WTC11 (cell line): ENCODE measurements around the gene C9orf153. TPM values are rescaled to one million over a fixed set of nuclear protein-coding genes. Genes with fewer than 3 reads are reported as not detected.

Experiments used
- ATAC-seq: fragments of 200-7000 bp; cut with Tn5 transposase; 2 replicates; pipeline ENCODE4 v1.10.0; 2021; ENCODE audit warnings: mild to moderate bottlenecking, moderate library complexity
- CTCF ChIA-PET: fragments of 300-600 bp; sonication (Branson Sonifier 250); formaldehyde crosslinking; loops from one replicate; lab custom pipeline; 2021; ENCODE audit warnings: antibody characterized with exemption; lab: Charles Lee
- POLR2A ChIA-PET: fragments of 350-600 bp; sonication (Branson Sonifier 250); formaldehyde crosslinking; loops from one replicate; lab custom pipeline; 2021; ENCODE audit warnings: antibody characterized with exemption; lab: Charles Lee
- DNase-seq: peaks from one replicate; pipeline ENCODE4 v3.0.0; 2021; ENCODE audit warnings: low spot score
- H3K27ac Mint-ChIP-seq: 2 replicates; pipeline ENCODE4 v1.8.0; 2021; ENCODE audit warnings: mixed read lengths
- H3K27me3 Mint-ChIP-seq: 2 replicates; pipeline ENCODE4 v1.8.0; 2021; ENCODE audit warnings: low read depth, mild to moderate bottlenecking, moderate library complexity, mixed read lengths
- H3K36me3 Mint-ChIP-seq: 2 replicates; pipeline ENCODE4 v1.8.0; 2021; ENCODE audit warnings: mixed read lengths
- H3K4me1 Mint-ChIP-seq: 2 replicates; pipeline ENCODE4 v1.8.0; 2022; ENCODE audit warnings: mixed read lengths
- H3K4me3 Mint-ChIP-seq: 2 replicates; pipeline ENCODE4 v1.8.0; 2021; ENCODE audit warnings: mild to moderate bottlenecking, moderate library complexity, mixed read lengths
- H3K9me3 Mint-ChIP-seq: 2 replicates; pipeline ENCODE4 v1.8.0; 2021; ENCODE audit warnings: mixed read lengths
- CREB1 ChIP-seq: sonication (generic); formaldehyde crosslinking; IDR thresholded peaks from 2 replicates; pipeline ENCODE4 v1.8.0; 2023; ENCODE audit warnings: mild to moderate bottlenecking, missing genetic modification reagents
- ETV6 ChIP-seq: sonication (generic); formaldehyde crosslinking; IDR thresholded peaks from 2 replicates; pipeline ENCODE4 v1.8.1; 2022; ENCODE audit warnings: mild to moderate bottlenecking, missing genetic modification reagents
- GTF2I ChIP-seq: fragments of 250-450 bp; sonication (Bioruptor Pico); conservative IDR thresholded peaks from 2 replicates; pipeline ENCODE4 v1.4.0; 2021; ENCODE audit warnings: mild to moderate bottlenecking
- NFYB ChIP-seq: sonication (generic); formaldehyde crosslinking; conservative IDR thresholded peaks from 2 replicates; pipeline ENCODE4 v1.8.0; 2022; ENCODE audit warnings: low read depth, missing genetic modification reagents
- RELA ChIP-seq: sonication (generic); formaldehyde crosslinking; IDR thresholded peaks from 2 replicates; pipeline ENCODE4 v1.8.1; 2022; ENCODE audit warnings: missing genetic modification reagents, mild to moderate bottlenecking, borderline replicate concordance
- SMAD4 ChIP-seq: sonication (generic); formaldehyde crosslinking; IDR thresholded peaks from 2 replicates; pipeline ENCODE4 v1.8.0; 2022; ENCODE audit warnings: mild to moderate bottlenecking, missing genetic modification reagents
- TEAD4 ChIP-seq: sonication (generic); formaldehyde crosslinking; IDR thresholded peaks from 2 replicates; pipeline ENCODE4 v1.8.0; 2022; ENCODE audit warnings: mild to moderate bottlenecking, missing genetic modification reagents
- total RNA-seq: library from RNA; stranded (reverse); gene quantifications from 3 replicates; pipeline ENCODE4 v1.2.3, GENCODE V29; 2021
- TF ChIP-seq, protein P1 (sequence below): sonication (generic); formaldehyde crosslinking; IDR thresholded peaks from 2 replicates; pipeline ENCODE4 v1.8.1; 2023; ENCODE audit warnings: mild to moderate bottlenecking, missing genetic modification reagents, moderate library complexity
- TF ChIP-seq, protein P2 (sequence below): fragments of 200-600 bp; IDR thresholded peaks from 2 replicates; pipeline ENCODE4 v1.8.0; 2022; ENCODE audit warnings: antibody characterized with exemption
- TF ChIP-seq, protein P3 (sequence below): sonication (generic); formaldehyde crosslinking; IDR thresholded peaks from 2 replicates; pipeline ENCODE4 v1.8.1; 2023; ENCODE audit warnings: mild to moderate bottlenecking, missing genetic modification reagents, borderline replicate concordance

The C9orf153 gene
- total RNA-seq, 1 experiment from 2014 or later = not detected

DNA sequence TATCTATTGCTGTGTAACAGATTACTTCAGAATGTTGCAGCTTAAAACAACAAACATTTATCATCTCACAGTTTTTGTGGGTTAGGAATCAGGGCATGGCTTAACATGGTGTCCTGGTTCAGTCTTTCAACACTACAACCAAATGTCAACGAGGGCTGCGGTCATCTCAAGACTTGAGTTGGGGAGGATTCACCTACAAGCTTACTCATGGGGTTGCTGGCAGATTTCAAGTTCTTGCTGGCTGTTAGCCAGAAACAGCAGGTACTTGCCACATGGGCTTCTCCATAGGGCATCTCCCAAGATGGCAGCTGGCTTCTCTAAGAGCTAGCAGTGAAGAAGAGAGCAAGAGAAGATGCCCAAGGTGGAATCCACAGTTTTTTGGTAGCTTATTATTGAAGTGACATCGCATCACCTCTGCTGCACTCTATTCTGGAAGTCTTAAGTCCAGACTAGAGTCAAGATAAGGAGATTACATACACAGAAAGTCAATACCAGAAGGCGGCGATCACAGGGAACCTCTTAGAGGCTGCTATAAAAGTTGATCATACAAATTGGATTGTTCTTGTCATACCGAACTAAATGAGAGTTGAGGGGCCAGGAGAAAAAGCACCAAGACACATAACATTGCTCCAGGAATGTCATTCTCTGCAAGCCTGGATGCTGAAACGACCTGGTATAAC lies 42.2 kb downstream of the C9orf153 start:
- no peak for TF ChIP-seq NFYB (CRISPR knock-in tag)
- TF ChIP-seq GTF2I (CRISPR knock-in tag) = no peak
- TF ChIP-seq, protein P1, sequence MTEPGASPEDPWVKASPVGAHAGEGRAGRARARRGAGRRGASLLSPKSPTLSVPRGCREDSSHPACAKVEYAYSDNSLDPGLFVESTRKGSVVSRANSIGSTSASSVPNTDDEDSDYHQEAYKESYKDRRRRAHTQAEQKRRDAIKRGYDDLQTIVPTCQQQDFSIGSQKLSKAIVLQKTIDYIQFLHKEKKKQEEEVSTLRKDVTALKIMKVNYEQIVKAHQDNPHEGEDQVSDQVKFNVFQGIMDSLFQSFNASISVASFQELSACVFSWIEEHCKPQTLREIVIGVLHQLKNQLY (CRISPR knock-in tag) = no peak
- TF ChIP-seq SMAD4 (CRISPR knock-in tag) = no peak
- no peak for TF ChIP-seq ETV6 (CRISPR knock-in tag)
- TF ChIP-seq, protein P2, sequence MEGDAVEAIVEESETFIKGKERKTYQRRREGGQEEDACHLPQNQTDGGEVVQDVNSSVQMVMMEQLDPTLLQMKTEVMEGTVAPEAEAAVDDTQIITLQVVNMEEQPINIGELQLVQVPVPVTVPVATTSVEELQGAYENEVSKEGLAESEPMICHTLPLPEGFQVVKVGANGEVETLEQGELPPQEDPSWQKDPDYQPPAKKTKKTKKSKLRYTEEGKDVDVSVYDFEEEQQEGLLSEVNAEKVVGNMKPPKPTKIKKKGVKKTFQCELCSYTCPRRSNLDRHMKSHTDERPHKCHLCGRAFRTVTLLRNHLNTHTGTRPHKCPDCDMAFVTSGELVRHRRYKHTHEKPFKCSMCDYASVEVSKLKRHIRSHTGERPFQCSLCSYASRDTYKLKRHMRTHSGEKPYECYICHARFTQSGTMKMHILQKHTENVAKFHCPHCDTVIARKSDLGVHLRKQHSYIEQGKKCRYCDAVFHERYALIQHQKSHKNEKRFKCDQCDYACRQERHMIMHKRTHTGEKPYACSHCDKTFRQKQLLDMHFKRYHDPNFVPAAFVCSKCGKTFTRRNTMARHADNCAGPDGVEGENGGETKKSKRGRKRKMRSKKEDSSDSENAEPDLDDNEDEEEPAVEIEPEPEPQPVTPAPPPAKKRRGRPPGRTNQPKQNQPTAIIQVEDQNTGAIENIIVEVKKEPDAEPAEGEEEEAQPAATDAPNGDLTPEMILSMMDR = no peak
- TF ChIP-seq CREB1 (CRISPR knock-in tag) = no peak
- TF ChIP-seq, protein P3, sequence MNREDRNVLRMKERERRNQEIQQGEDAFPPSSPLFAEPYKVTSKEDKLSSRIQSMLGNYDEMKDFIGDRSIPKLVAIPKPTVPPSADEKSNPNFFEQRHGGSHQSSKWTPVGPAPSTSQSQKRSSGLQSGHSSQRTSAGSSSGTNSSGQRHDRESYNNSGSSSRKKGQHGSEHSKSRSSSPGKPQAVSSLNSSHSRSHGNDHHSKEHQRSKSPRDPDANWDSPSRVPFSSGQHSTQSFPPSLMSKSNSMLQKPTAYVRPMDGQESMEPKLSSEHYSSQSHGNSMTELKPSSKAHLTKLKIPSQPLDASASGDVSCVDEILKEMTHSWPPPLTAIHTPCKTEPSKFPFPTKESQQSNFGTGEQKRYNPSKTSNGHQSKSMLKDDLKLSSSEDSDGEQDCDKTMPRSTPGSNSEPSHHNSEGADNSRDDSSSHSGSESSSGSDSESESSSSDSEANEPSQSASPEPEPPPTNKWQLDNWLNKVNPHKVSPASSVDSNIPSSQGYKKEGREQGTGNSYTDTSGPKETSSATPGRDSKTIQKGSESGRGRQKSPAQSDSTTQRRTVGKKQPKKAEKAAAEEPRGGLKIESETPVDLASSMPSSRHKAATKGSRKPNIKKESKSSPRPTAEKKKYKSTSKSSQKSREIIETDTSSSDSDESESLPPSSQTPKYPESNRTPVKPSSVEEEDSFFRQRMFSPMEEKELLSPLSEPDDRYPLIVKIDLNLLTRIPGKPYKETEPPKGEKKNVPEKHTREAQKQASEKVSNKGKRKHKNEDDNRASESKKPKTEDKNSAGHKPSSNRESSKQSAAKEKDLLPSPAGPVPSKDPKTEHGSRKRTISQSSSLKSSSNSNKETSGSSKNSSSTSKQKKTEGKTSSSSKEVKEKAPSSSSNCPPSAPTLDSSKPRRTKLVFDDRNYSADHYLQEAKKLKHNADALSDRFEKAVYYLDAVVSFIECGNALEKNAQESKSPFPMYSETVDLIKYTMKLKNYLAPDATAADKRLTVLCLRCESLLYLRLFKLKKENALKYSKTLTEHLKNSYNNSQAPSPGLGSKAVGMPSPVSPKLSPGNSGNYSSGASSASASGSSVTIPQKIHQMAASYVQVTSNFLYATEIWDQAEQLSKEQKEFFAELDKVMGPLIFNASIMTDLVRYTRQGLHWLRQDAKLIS (CRISPR knock-in tag) = no peak
- no peak overlapping the region for H3K27ac Mint-ChIP-seq
- DNase-seq = no peak
- POLR2A ChIA-PET = no interaction called here
- no peak overlapping the region for H3K4me3 Mint-ChIP-seq
- H3K9me3 Mint-ChIP-seq = no peaks in the 10 kb centered on the region
- no peaks in the 10 kb centered on the region for H3K4me1 Mint-ChIP-seq
- no peak for ATAC-seq
- H3K36me3 Mint-ChIP-seq = no peaks in the 10 kb centered on the region
- CTCF ChIA-PET = interaction anchor here (3.2 kb wide), 1 partner anchor 15 kb away, joined by 12 read pairs; no protein-coding TSS in a partner anchor
- H3K27me3 Mint-ChIP-seq = no peaks in the 10 kb centered on the region

DNA sequence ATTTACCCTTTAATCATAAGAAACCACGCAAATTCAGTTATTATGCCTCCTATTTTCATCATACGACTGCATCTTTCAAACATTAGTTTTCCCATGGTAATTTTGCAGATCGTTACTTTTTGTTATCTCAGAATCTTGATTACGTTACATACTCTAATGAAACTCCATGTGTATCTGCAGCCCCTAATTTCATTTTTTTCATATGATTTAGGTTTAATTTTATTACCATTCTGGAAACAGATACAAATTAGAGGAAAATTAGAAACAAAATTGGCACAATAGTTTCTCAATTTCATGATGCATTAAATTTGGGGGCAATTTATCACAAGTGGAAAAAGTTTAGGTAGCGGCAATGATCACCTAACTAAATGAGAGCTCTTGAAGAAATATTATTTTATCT lies 52.3 kb downstream of the C9orf153 start:
- Mint-ChIP-seq H3K27me3 (no peaks in the 10 kb centered on the region), H3K4me1 (no peaks in the 10 kb centered on the region), H3K9me3 (no peaks in the 10 kb centered on the region), H3K27ac (no peak overlapping the region), H3K36me3 (no peaks in the 10 kb centered on the region), H3K4me3 (no peak overlapping the region)
- no peak for DNase-seq
- CTCF ChIA-PET = no interaction called here
- ATAC-seq = no peak
- POLR2A ChIA-PET = no interaction called here
- TF ChIP-seq RELA (CRISPR knock-in tag) = no peak
- TF ChIP-seq, all 79 proteins: peak for 0

DNA sequence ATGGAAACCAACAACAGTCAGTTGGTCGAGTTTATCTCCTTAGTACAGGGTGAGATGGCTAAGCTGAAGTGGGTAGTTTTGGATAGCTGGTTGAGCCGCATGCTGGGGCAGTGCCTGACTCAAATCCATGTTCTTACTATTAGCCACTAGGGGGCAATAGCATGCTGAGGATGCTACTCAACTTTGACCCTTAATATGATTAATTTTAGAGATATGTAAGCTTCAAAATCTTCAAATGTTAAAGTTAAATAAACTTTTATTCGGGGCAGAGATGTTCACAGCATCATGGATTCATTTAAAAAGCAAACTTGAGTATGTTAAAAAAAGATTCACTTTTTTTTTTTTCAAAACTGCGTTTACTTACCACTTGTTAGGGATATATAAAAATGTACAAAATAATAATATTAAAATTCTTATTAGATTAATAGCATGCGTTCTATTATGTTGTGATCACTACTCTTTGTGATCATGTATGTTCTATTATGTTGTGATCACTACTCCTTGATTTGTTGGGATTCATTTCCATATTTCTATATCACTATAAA lies 57.0 kb downstream of the C9orf153 start:
- no peak overlapping the region for H3K27ac Mint-ChIP-seq
- ChIA-PET CTCF (interaction anchor here (0.5 to 3.0 kb wide), 70 partner anchors 9 to 332 kb away, joined by 3 to 24 read pairs (median 5); partner anchors contain the start of genes C9orf153, GOLM1 and ISCA1), POLR2A (interaction anchor here (0.7 kb wide), 1 partner anchor 80 kb away, joined by 3 read pairs; the partner anchor contains the start of gene ISCA1)
- DNase-seq = peak; percentile 19
- no peaks in the 10 kb centered on the region for H3K9me3 Mint-ChIP-seq
- TF ChIP-seq, protein P2 = peak; percentile 69
- no peak for TF ChIP-seq TEAD4 (CRISPR knock-in tag)
- H3K4me1 Mint-ChIP-seq = 0 out of 2 replicates have a peak, but pooled peaks cover 3% of the 10 kb centered on the region
- no peak overlapping the region for H3K4me3 Mint-ChIP-seq
- H3K27me3 Mint-ChIP-seq = no peaks in the 10 kb centered on the region
- H3K36me3 Mint-ChIP-seq = no peaks in the 10 kb centered on the region
- ATAC-seq = peak; percentile 88
